Kidney epithelial cell (primary cell): ENCODE measurements around the gene HOXD9. TPM values are rescaled to one million over a fixed set of nuclear protein-coding genes. Genes with fewer than 3 reads are reported as not detected.
A peak's percentile ranks its signal among the peaks of the same experiment; 100 is the strongest.

Experiments used
- DNase-seq: peaks from one replicate; pipeline ENCODE4 v3.0.0-alpha.2; 2010; ENCODE audit warnings: low read depth
- H3K27me3 ChIP-seq: 2 replicates; pipeline ENCODE4 v1.6.0; 2011; ENCODE audit warnings: low read length; ENCODE audit not compliant: control insufficient read depth, insufficient read depth
- H3K36me3 ChIP-seq: 2 replicates; pipeline ENCODE4 v1.5.1; 2011; ENCODE audit warnings: low read length; ENCODE audit not compliant: control insufficient read depth, insufficient read depth
- H3K4me3 ChIP-seq: 2 replicates; pipeline ENCODE4 v1.5.1; 2011; ENCODE audit warnings: low read depth, mild to moderate bottlenecking, control low read depth, low read length
- CTCF ChIP-seq: IDR thresholded peaks from 2 replicates; pipeline ENCODE4 v1.5.1; 2011; ENCODE audit warnings: mild to moderate bottlenecking, moderate library complexity, low read length, control low read depth, inconsistent platforms; ENCODE audit not compliant: insufficient read depth, poor library complexity, severe bottlenecking
- total RNA-seq: library from RNA; depleted of rRNA; stranded (reverse); fragments of >200 nt; gene quantifications from 2 replicates; pipeline ENCODE4 v1.2.3, GENCODE V29; 2015

Gene HOXD9
- total RNA-seq, 1 donor from 2014 or later = 12.2 TPM

- Histone ChIP-seq H3K36me3 (no peaks in the 10 kb centered on the region), H3K27me3 (no peaks in the 10 kb centered on the region), H3K4me3 (no peak overlapping the region)
- TF ChIP-seq CTCF = no peak
- no peak for DNase-seq
These were observed 48.2 kb downstream of the HOXD9 start for GRCh38 chr2:176170602-176171305.

GRCh38 chr2:176171351-176172006 is 49.0 kb downstream of the HOXD9 start:
- no peak for DNase-seq
- no peak for TF ChIP-seq CTCF
- H3K27me3 ChIP-seq = no peaks in the 10 kb centered on the region
- peak overlapping the region; percentile 43 for H3K4me3 ChIP-seq
- no peaks in the 10 kb centered on the region for H3K36me3 ChIP-seq

- no peak for DNase-seq
- no peak for TF ChIP-seq CTCF
- Histone ChIP-seq H3K36me3 (no peaks in the 10 kb centered on the region), H3K27me3 (no peaks in the 10 kb centered on the region), H3K4me3 (peak overlapping the region; percentile 43)
These were observed 49.7 kb downstream of the HOXD9 start for GRCh38 chr2:176172007-176172894.

DNA sequence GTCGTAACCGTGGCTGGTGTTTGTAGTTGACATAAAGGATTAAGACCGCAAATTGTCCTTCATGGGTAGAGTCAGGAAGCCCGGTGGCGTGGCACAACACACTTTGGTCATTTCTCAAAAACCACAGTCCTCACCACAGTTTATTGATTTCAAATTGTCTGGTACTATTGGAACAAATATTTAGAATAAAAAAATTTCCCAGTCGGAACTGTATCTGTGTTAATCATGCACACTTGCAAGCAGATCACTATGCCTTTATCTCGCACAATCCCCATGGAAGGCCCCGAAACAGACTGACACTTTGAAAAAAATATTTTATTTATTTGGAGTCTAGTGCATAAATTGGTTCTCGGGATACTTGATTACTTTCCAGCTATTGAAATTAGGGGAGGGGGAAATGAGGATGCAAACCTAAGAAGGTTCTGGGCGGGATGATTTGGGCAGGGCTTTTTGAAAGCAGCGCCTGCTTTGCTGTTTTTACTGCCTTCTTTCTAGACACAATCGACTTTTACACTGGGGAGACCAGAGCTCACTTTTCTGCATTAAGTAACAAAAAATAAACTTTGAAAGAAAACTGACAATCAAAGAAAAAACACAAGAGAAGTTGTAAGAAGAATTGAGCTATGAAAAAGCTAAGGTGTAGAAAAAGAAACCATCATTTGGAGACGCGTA is 50.5 kb downstream of the HOXD9 start:
- no peak for DNase-seq
- no peaks in the 10 kb centered on the region for H3K27me3 ChIP-seq
- no peak for TF ChIP-seq CTCF
- H3K4me3 ChIP-seq = peak overlapping the region; percentile 43
- H3K36me3 ChIP-seq = no peaks in the 10 kb centered on the region

DNA sequence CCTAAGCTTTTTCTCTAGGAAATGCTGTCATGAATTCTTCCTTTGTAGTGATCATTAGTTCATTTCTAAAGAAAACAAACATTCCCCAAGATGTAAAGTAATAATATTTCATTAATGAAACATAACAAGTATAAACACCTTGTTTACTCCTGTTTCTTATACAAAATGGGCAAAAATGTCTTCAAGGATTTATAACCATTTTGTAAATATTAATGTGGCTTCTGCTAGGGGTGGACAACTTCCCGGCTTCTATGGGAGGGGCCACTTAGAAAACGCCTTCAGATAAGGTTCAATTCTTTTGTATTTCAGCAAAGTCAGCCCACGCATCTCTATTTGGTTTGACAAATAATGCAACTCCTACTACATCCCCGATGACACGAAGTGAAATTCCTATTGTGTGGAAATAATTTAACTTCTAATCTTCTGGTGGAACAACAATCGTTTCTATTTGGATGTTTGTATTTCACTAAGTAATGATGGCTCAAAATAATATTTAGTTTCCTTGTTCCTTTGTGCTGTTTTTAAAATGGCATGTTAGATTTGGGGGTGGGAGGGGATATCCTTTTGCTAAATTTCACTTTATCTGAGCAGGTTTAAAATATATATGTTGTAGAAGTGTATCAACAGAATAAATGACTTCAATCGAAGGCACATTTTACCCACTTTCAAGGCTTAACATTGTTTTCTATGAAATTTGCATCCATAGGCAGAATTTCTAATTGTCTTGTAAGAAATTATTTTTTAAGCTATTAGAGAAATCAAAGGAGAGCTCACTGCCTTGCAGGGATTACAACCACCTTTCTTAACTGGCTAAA is 51.3 kb downstream of the HOXD9 start:
- peak overlapping the region; percentile 43 for H3K4me3 ChIP-seq

More for the DNA sequence above, 51.3 kb downstream of the HOXD9 start:
- no peak for DNase-seq
- H3K27me3 ChIP-seq = no peaks in the 10 kb centered on the region
- no peak for TF ChIP-seq CTCF
- no peaks in the 10 kb centered on the region for H3K36me3 ChIP-seq
